HPDE6-E6E7 (cell line): Measurements from ENCODE around the gene PFKL.
"Not testable (repeated sequence)": the region's sequence is repeated elsewhere in the genome, so short reads cannot be mapped to it uniquely, and the experiment has no call there.

Experiments
- DNase-seq: peaks from one replicate; pipeline ENCODE4 v3.0.0; 2011; ENCODE audit warnings: missing footprints; ENCODE audit errors: extremely low spot score

PFKL gene

DNA sequence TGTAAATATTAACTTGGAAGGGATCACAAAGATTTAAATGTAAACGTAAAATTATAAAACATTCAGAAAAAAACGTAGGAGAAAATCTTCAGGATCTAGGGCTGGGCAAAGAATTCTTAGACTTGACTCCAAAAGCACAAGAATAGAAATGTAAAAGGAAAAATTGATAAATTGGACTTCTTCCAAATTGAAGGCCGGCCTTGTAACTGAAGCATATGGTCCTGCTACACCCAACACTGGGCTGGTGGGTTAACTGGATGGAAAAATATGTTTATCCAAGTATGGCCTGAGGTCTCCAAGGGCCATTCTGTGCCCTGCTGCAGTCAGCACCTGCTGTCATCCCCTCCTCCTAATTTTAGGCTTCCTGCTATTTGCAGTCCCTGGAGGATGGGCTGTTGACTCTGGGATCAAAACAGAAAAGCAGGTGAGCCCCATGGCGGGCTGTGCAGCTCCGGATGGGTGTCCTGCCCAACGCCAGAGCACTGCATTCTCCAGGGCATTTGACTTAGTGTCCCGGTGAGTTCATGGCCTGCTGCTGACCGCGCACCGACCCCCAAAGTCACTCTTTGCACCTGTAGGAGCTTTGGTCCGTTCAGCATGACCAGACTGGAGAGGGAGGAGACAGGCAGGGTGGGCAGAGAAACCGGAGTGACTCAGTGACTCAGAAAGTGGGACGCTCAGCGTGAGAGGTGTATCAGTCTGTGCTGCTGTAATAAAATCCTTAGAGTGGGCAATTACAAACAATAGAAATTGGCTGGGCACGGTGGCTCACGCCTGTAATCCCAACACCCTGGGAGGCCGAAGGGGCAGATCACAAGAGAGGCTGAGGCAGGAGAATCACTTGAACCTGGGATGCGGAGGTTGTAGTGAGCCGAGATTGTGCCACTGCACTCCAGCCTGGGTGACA lies 20.2 kb upstream of the PFKL start:
- DNase-seq = no peak

DNA sequence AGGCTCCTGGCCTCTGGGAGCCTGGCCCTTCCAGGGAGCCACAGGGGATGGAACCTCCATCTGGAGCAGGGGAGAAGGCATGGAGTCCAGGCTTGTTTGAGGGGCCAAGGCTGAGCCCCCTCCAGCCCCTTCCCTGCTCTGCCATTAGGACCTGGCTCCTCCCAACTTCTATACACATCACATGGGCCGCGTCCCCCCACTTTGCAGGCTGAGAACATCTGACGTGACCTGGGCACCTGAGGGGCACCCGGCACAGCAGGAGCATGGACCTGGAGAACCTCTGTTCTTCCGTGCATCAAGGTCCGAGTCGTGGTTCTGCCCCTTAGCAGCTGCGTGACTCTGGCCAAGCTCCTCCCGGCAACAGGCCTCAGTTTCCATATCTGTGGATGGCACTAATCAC lies 18.1 kb upstream of the PFKL start:
- DNase-seq = no peak

DNA sequence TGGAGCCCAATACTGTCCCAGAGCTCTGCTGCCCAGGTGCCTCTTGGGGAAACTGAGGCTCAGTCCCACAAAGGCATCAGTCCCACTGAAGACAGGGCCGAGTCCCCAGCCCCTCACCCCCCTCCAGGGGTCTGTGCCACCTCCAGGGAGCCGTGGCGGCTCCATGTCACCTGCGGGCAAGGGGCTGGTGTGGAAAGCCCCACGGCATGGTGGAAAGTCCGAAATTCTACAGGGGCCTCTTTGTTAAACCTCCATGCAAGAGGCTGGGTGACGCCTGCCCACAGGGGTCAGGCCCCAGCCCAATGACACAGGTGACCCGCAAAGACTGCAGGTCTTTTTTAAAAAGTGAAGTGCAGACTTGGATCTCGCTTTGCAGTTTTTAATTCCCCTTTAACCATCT lies 17.5 kb upstream of the PFKL start:
- no peak for DNase-seq

DNA sequence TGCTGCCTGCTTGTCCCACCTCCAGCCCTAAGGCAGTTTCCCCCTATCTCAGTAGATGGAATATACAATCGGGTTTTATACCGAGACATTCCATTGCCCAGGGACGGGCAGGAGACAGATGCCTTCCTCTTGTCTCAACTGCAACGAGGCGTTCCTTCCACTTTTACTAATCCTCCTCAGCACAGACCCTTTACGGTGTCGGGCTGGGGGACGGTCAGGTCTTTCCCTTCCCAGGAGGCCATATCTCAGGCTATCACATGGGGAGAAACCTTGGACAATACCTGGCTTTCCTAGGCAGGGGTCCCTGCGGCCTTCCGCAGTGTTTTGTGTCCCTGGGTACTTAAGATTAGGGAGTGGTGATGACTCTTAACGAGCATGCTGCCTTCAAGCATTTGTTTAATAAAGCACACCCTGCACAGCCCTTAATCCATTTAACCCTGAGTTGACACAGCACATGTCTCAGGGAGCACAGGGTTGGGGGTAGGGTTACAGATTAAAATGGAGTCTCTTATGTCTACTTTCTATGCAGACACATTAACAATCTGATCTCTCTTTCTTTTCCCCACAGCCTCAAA lies 16.6 kb upstream of the PFKL start:
- not testable (repeated sequence) for DNase-seq

DNA sequence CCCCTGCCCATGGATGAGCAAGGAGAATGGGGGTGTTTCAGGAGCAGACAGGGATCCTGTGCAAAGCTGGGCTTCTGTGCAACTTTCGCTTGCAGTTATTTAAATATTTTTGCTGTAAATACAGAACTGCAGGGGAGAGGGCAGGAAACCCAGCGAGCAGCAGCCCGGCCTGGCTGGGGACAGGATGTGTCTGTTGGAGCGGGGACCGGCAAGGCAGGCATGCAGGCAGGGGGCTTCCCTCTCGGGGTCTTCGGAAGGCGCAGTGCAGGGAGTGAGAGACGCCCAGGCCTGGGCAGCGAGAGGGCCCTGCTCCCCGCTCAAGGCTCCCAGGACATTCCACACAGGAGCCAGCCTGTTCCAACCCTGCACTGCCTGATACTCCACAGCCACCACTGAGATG lies 15.9 kb upstream of the PFKL start:
- DNase-seq = no peak

DNA sequence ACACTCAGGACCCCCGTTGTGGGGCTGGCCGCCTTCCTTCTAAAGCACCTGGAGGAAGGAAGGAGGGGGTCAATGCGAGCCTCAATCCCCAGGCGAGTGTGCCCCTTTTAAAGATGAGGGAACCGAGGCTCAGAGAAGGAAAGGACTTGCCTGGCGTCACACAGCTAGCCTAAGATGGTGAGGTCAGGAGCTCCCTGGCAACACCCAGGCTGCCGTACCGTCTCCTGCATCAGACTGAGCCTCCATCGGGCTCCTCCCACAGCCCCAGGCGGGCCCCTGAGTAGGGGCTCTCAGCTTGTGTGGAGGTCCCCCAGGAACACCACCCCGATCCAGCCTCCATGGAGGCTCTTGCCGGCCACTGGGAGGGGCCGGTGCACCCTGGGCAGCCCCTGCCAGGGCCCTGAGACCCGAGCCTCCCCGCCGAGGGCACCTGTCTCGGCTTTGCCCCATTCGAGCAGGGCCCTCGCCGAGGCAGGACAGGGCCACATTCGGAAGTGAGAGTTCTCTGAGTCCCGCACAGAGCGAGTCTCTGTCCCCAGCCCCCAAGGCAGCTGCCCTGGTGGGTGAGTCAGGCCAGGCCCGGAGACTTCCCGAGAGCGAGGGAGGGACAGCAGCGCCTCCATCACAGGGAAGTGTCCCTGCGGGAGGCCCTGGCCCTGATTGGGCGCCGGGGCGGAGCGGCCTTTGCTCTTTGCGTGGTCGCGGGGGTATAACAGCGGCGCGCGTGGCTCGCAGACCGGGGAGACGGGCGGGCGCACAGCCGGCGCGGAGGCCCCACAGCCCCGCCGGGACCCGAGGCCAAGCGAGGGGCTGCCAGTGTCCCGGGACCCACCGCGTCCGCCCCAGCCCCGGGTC lies 14.5 kb upstream of the PFKL start, which contains the start of gene AIRE:
AIRE (plus strand) TSS at position 739 of the 855 bp plus-strand sequence. CDS start 131 bp downstream, outside the sequence.
- no peak for DNase-seq

DNA sequence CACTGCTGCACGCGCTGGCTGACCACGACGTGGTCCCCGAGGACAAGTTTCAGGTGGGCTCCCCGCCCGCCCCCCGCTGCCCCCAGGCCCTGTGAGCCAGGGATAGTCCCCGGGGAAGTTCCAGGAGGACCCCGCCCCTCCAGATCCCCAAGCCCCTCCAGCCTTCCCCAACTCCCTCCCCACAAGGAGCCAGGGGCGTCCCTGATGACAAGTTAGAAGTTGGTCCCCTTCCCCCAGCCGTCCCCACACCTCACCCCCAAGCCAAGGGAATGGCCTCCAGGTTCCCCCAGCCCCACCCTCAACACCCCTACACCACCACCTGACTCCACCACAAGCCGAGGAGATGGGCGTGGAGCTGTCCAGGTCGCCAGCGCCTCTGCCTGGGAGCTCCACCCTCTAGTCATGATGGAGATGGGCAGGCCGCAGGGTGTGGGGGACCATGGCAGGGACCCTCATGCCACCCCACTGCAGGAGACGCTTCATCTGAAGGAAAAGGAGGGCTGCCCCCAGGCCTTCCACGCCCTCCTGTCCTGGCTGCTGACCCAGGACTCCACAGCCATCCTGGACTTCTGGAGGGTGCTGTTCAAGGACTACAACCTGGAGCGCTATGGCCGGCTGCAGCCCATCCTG lies 13.7 kb upstream of the PFKL start:
- DNase-seq = no peak

DNA sequence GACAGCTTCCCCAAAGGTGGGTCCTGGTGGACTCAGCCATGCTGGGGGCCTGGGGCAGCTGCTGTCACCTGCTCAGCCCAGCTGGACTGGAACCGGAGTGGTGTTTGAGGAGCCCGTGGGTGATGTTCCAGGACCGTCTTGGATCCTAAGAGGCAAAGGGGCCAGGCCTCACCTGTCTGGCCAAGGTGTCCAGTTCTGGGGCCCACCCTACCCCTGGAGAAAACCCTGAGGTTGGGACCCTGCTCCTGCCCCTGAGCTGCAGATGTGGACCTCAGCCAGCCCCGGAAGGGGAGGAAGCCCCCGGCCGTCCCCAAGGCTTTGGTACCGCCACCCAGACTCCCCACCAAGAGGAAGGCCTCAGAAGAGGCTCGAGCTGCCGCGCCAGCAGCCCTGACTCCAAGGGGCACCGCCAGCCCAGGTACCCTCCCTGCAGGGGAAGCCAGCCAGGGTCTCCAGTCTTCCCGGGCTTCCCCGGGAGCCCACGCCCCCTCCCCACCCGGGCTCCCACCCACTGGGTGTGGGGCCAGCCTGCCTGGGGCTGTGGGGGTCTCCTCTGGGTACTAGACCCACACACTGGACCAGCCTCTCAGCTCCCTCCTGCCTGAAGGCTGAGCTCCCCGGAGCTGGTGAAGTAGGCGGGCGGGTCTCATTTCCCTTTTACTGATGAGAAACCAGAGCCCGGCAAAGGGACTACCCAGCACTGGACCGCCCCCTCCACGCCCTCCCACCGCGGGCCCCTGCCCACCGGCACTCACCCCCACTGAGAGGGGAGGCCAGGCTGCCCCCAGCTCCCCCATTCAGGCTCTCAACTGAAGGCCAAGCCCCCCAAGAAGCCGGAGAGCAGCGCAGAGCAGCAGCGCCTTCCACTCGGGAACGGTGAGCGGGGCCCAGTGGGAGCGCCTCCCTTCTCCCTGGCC lies 12.9 kb upstream of the PFKL start:
- no peak for DNase-seq

DNA sequence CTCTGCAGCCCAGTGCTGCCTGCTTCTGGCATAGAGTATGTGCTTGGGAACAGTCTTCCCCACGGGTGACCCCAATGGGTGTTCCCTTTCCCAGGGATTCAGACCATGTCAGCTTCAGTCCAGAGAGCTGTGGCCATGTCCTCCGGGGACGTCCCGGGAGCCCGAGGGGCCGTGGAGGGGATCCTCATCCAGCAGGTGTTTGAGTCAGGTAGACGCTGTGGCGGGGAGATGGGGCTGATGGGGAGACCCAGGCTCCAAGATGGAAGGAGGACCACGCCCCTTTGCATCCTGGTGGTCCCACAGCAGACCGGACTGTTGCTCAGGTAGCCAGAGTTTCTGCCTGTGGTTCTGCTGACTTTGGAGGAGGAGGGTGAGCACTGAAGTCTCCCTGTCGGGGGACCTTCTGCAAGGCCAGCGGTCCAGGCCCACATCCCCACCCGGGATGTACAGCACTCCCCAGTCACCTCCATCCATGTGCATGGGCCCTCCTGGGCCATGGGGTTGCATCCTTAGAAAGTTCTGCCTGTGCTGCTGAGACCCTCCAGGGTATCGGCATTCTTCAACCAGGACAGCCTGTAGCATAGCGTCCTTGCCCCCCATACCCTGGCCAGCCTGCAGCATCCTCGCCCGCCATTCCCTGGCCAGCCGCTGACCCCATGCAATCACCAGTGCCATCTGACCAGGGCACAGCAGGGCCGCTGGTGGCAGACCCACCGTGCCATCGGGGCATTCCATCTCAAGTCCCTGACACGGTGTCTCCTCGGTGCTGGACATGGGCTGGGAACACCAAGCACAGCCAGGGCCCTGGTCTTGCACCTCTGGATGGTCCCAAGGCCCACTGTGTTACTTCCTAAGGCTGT lies 11.4 kb upstream of the PFKL start:
- DNase-seq = no peak

DNA sequence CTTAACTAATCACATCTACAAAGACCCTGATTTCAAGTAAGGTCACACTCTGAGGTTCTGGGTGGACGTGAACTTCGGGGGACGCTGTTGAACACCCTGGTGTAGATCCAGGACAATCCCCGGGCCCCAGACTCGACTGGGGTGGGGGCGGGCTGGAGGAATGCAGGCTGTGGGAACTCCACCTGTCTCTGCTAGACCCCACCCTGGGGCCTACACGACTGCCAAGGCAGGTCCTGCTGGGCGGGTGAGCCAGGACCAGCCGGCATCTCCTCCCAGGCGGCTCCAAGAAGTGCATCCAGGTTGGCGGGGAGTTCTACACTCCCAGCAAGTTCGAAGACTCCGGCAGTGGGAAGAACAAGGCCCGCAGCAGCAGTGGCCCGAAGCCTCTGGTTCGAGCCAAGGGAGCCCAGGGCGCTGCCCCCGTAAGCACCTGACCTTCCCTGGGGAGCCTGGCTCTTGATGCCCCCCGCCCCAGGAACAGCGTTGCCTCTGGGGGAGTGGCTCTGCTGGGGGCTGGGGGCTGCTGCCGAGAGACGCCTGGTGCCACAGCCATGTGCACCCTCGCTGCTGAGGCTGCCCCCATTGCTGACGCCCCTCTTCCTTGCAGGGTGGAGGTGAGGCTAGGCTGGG lies 10.4 kb upstream of the PFKL start:
- DNase-seq = no peak

DNA sequence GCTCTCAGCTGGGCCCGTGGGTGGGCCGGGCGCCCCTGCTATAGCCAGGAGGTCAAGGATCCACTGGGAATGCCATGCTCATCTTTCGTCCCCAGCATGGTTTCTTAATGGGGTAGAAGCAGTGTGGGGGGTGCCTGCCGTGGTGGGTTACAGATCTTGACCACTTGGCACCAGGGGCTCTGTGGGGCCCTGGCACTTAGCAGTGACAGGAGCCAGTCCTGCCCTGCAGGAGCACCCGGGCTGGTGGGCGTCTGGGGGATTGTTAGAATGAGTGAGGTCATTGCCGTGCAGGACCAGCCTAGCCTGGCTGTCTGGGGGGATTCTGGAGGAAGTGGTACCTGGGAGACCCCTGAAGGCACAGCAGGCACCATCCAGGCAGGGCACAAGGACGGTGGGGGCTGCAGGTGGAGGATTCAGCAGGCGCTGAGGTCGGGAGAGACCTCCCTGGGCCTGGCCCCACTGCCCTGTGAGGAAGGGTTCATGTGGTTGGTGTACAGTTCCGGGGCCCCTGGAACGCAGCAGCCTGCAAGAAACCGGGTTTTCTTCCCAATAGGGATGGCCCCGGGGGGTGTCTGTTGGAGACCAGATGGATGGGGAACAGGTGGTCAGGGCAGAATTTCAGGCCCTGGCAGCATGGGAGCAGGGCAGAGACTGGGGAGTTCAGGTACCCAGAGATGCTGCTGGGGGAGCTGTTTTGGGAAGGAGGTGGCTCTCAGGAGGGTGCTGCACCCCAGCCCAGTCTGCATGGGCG lies 9.4 kb upstream of the PFKL start:
- no peak for DNase-seq

DNA sequence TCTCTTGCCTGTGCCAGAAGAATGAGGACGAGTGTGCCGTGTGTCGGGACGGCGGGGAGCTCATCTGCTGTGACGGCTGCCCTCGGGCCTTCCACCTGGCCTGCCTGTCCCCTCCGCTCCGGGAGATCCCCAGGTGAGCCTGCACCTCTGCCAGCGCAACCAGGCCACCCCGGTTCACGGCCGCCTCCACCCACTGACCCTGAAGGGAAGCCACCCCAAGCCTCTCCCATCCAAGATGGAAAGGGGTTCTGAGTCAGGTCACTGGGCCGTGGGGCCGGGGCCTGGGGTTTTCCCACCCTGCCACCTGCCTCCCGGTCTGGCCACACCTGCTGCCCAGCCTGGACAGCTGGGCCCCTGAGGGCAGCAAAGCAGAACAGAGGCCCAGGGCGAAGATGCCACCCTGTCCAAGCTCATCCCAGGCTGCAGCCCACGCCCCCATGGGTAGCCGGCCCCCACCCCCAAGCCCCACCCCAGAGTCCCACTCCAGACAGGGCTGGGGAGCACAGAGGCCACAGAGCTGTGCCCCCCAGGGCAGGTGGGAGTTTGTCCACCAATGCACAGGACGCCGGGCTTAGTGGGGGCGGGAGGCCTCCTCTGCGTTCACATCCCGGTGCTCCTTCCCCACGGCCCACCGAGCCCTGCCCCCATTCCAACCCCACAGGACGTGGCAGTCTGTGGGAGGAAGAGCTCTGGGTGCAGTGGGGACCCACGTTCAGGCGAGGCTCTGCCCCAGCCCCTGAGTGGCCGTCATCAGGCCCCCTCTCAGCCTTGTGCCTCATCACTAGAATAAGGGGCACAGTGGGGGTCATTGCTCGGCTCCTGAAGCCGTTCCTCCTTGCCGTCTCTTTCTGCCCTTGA lies 8.5 kb upstream of the PFKL start:
- DNase-seq = no peak

DNA sequence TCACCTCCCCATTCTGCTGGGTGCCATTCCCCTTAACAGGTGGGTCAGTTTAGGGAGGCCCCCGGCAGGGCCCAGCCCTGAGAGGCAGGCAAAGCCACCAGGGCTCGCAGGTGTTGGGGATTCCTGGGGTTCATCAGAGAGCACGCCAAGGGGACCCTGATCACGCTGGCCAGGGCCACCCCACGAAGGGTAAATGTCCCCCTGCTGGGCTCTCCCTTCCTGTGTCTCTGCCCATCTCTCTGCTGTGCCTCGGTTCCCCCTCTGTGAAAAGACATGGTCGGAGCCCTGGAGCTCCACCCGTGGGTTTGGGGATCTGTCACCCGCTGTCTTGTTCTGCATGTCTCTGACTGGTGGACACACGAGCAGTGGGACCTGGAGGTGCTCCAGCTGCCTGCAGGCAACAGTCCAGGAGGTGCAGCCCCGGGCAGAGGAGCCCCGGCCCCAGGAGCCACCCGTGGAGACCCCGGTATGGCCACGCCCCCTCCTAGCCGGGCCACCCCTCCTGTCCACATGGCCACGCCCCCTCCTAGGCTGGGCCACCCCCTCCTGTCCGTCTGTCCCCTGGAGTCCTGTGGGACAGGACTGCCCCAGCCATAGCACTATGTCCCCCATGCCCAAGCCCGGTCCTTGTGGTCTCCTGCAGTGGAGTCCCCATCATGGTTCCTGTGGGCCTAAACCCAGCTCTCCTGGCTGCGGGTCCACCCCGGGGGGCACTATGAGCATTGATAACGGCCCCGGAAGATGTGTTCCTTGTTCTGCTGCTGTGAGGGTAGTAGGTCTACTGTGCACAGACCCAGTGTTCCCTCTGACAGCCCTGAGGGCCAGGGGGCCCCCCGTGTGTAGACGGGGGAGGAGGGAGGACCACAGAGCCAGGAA lies 7.7 kb upstream of the PFKL start:
- no peak for DNase-seq

DNA sequence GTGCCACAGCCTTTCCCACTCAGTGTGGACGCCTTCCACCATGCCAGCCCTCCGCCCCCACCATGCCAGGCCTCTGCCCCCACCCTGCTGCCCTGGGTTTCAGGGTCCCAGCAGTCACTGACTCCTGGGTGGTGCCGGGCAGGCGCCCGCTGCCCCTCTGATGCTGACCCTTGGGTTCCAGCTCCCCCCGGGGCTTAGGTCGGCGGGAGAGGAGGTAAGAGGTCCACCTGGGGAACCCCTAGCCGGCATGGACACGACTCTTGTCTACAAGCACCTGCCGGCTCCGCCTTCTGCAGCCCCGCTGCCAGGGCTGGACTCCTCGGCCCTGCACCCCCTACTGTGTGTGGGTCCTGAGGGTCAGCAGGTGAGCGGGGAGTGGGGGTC lies 7.0 kb upstream of the PFKL start:
- DNase-seq = no peak

DNA sequence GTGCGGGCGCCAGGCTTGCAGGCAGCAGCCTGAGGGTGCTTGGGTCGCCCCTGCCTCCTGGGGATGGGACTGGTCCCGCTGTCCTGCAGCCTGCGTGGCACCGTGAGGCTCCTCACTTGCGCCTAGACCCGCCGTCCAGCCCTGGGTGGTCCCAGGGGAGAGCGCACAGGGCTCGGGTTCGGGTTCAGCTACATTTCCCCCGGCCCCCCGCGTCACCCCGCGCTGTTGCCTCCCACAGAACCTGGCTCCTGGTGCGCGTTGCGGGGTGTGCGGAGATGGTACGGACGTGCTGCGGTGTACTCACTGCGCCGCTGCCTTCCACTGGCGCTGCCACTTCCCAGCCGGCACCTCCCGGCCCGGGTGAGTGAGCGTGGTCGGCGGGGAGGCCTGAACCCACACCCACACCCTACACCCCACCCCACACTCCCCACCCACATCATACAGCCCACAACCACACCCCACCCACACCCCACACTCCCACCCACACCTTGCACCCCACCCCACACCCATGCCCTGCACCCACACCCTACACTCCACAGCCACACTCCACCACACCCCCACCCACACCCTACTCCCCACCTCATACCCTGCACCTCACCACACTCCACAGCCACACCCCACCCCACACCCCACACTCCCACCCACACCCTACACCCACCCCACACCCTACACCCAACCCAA lies 6.2 kb upstream of the PFKL start:
- no peak for DNase-seq
